ENCODE results near the gene TMPRSS2.

- TF ChIP-seq CTCF (IDR thresholded peaks at IDR 0.05; ENCODE audit: extremely low read depth in 1 of 2, insufficient read depth in 1 of 2, low read depth in 1 of 2, low read length in 2 of 2): no peak
- TF ChIP-seq POLR2A (IDR thresholded peaks at IDR 0.05; ENCODE audit: low read depth, low read length): no peak
- no peak for TF ChIP-seq POLR2AphosphoS5 (IDR thresholded peaks at IDR 0.05; ENCODE audit: insufficient read depth, low read depth, low read length)
- TF ChIP-seq MAX (IDR thresholded peaks at IDR 0.05; ENCODE audit: insufficient read depth, insufficient read length): no peak
- TF ChIP-seq EZH2 (IDR thresholded peaks at IDR 0.05; ENCODE audit: borderline replicate concordance, low read depth, low read length, severe bottlenecking): no peak
Observed at GRCh38 chr21:41536827-41537103, 28.8 kb upstream of the TMPRSS2 start.

Measured in endothelial cell of umbilical vein (primary cell).